Measurements from ENCODE around the gene SHROOM3.
A peak's percentile ranks its signal among the peaks of the same experiment; 100 is the strongest.

The SHROOM3 gene

GRCh38 chr4:76784237-76784636 lies 349.2 kb downstream of the SHROOM3 start:
- no peak overlapping the region for H3K4me3 ChIP-seq (ENCODE audit: low read depth, low read length)
- peak; percentile 43 for TF ChIP-seq CTCF (conservative IDR thresholded peaks at IDR 0.05; ENCODE audit: low read depth, low read length)
- peak; percentile 29 for DNase-seq (ENCODE audit: low read depth)

GRCh38 chr4:76787898-76788297 lies 352.9 kb downstream of the SHROOM3 start:
- TF ChIP-seq CTCF (conservative IDR thresholded peaks at IDR 0.05; ENCODE audit: low read depth, low read length), result no peak
- no peak overlapping the region for H3K4me3 ChIP-seq (ENCODE audit: low read depth, low read length)
- DNase-seq (ENCODE audit: low read depth), result no peak

- no peak overlapping the region for H3K4me3 ChIP-seq (ENCODE audit: low read depth, low read length)
- no peak for TF ChIP-seq CTCF (conservative IDR thresholded peaks at IDR 0.05; ENCODE audit: low read depth, low read length)
- DNase-seq (ENCODE audit: low read depth), result no peak
Observed at GRCh38 chr4:76790377-76790776, 355.3 kb downstream of the SHROOM3 start.

DNA sequence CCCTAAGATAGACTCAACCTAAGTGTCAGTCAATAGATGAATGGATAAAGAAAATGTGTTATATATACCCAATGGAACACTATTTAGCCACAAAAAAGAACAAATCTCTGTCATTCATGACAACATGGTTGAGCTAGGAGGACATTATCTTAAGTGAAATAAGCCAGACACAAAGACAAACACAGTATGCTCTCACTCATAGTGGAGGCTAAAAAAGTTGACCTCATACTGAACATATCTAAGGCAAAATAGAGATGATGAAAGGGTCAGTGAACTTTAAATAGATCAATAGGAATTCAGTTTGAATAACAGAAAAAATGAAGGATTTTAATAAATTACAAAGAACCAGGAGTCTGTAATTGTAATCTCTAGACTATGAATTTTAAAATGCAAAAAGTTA lies 356.4 kb downstream of the SHROOM3 start:
- no peak for TF ChIP-seq CTCF (conservative IDR thresholded peaks at IDR 0.05; ENCODE audit: low read depth, low read length)
- no peak overlapping the region for H3K4me3 ChIP-seq (ENCODE audit: low read depth, low read length)
- no peak for DNase-seq (ENCODE audit: low read depth)

GRCh38 chr4:76792418-76792817 lies 357.4 kb downstream of the SHROOM3 start:
- no peak for TF ChIP-seq CTCF (conservative IDR thresholded peaks at IDR 0.05; ENCODE audit: low read depth, low read length)
- no peak overlapping the region for H3K4me3 ChIP-seq (ENCODE audit: low read depth, low read length)
- DNase-seq (ENCODE audit: low read depth), result no peak

- no peak overlapping the region for H3K4me3 ChIP-seq (ENCODE audit: low read depth, low read length)
- TF ChIP-seq CTCF (conservative IDR thresholded peaks at IDR 0.05; ENCODE audit: low read depth, low read length), result no peak
- no peak for DNase-seq (ENCODE audit: low read depth)
Observed at GRCh38 chr4:76795243-76795642, 360.2 kb downstream of the SHROOM3 start.

- no peak overlapping the region for H3K4me3 ChIP-seq (ENCODE audit: low read depth, low read length)
- TF ChIP-seq CTCF (conservative IDR thresholded peaks at IDR 0.05; ENCODE audit: low read depth, low read length), result no peak
- no peak for DNase-seq (ENCODE audit: low read depth)
Observed at GRCh38 chr4:76799140-76799539, 364.1 kb downstream of the SHROOM3 start.
